Panc1 (cell line): ENCODE results near the gene CHRNA7.

Experiments
- CTCF ChIP-seq: fragments of 450-650 bp; IDR thresholded peaks from 2 replicates; pipeline ENCODE4 v1.5.1; 2017; ENCODE audit warnings: mild to moderate bottlenecking
- POLR2AphosphoS5 ChIP-seq: IDR thresholded peaks from 2 replicates; pipeline ENCODE4 v1.6.1; 2012; ENCODE audit warnings: mild to moderate bottlenecking, low read depth, low read length, moderate library complexity
- REST ChIP-seq, 2 experiments: IDR thresholded peaks; 2 replicates each; pipeline ENCODE4 v1.6.1; 2011 to 2012; ENCODE audit warnings: low read depth in 2 of 2, control low read depth in 1 of 2, low read length in 1 of 2, mild to moderate bottlenecking in 1 of 2, moderate library complexity in 1 of 2; ENCODE audit not compliant: insufficient read depth in 1 of 2
- SIN3A ChIP-seq: IDR thresholded peaks from 2 replicates; pipeline ENCODE4 v1.6.1; 2012; ENCODE audit warnings: low read depth, mild to moderate bottlenecking, low read length, moderate library complexity, borderline replicate concordance; ENCODE audit not compliant: insufficient read depth
- TCF7L2 ChIP-seq: IDR thresholded peaks from 2 replicates; pipeline ENCODE4 v1.6.1; 2011; ENCODE audit warnings: mild to moderate bottlenecking, low read depth, low read length, inconsistent platforms

GRCh38 chr15:32134842-32135241 lies 104.5 kb downstream of the CHRNA7 start:
- TF ChIP-seq CTCF, result no peak
- TF ChIP-seq POLR2AphosphoS5, result no peak
- TF ChIP-seq SIN3A, result no peak
- no peak for TF ChIP-seq REST (IDR thresholded peaks at IDR 0.05; ENCODE audit: insufficient read depth in 1 of 2, low read depth in 2 of 2, low read length in 1 of 2)
- no peak for TF ChIP-seq TCF7L2
